ENCODE data around the gene DACT1. TPM values are rescaled to one million over a fixed set of nuclear protein-coding genes. Genes with fewer than 3 reads are reported as not detected.

Gene DACT1
- polyA plus RNA-seq, 1 donor = 33.3 TPM

DNA sequence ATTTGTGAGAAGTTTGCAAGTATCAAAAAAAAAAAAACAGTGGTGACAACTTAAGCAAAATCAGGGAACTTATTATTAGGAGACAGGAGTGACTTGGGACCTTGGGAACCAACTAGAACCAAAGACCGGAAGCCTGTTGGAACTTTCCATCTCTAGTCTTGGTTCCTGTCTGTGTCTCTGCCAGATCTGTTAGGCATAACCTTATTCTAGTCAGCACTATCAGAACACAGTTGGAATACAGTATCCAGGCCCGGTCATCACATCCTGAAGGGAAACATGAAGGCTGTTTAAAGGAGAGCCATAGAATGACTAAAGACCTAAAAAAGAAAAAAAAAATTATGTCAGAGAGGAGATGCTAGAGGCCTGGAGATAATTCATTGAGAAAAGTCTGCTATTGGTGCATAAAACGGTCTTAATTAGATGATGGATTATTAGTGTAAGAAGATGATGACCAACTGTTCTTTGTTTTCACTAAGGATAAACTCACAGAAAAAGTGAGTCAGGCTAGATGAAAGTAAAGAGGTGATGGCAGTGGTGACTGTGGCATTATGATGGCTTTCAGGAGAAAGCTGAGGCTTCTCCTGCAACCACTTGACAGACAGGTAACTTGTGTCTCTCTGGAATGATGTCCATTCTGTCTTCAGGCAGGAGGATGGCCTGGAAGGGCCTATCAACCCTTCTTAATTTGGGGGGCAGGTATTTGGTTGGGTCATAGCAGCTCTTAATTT is 28.2 kb downstream of the DACT1 start:
- DNase-seq = no peak

DNA sequence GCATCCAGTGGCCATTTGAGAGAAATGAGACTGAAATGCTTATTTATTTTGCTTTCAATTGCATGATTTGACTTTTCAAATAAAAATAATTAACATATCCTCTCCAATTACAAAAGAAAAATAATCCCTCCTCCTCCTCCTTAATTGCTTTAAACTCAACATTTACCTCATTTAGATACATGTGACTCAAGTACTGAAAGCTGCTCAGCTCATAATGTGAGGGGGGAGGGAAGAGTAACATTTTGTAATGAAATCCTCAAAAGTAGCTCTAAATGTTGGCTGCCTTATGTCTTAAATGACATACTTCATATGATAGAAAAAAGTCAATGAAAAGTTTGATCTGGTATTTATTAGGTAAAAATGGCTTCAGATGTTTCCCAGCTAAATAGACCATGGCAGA is 29.0 kb downstream of the DACT1 start:
- DNase-seq = no peak

DNA sequence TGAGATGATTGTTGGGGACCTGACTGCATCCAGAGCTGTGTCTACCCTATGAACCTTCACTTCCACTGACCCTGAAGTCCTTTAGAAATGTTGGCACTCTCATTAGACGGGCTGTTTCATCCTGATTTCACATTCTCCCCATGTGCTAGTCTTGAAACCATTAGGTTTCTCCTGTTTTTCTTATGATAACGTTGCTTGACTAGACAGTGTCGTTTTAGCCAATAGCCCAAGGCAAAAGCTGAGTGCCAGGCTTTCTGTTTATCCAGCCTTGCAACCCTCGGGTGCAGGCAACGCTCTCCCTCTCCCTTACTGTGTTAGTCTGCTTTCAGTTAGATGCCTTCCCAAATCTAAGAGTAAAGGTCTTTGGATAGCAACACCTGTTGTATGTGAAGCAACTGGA is 30.1 kb downstream of the DACT1 start:
- DNase-seq = no peak

DNA sequence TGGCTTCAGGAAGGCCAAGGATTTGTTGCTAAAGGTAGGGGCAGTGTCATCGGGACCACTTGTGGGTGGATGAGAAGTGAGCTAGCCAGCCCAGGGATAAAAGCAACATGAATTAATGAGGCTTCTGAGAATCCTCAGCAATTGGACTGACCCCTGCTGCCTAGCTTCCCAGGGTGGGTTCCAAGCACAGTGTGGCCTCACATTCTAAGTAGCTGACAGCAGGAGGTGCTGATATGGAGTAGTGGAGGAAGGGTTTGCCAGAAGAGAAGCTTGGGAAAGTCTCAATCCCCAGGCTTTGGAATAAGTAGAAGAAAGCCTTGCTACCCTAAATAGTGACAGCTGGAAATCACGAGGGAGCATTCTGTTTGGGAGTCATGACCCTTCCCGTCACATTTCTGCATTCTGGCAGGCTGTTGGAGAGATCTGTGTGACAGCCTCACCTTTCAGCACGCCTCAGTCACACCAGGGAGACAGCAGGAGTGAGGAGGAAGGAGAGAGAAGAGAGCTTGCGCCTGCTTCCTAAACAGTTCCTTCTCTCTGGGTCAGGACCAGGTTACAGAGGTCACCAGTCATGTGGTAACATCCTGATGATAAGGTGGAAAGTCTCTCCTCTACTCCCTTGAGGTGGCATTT is 31.2 kb downstream of the DACT1 start:
- no peak for DNase-seq

DNA sequence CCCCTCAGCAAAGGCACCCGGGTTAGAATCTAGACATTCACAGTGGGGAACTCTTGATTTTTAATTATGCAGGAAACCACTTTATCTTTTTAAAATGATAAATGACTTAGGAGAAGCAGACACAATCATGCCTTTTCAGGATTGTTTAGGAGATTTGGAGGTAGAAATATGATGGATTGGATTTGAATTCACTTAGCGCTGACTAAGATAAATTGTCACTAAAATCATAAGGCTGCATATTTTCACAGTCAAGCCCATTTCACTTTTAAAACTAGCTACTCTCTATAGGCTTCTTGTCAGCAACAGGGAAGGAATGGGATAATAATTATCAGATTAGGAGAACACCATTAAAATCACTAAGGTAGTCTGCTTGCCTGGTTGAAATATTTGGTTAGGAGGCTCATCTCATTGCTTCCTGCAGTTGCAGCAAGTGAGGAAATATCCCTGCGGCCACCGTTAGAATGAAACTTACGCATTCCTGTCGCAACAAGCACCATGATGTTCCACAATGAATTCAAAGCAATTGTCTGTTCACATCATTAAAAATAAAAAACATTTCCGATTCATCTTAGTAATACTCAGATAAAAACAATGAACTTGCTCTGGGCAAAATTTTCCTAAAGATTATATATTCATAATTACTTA is 31.9 kb downstream of the DACT1 start:
- DNase-seq = no peak

DNA sequence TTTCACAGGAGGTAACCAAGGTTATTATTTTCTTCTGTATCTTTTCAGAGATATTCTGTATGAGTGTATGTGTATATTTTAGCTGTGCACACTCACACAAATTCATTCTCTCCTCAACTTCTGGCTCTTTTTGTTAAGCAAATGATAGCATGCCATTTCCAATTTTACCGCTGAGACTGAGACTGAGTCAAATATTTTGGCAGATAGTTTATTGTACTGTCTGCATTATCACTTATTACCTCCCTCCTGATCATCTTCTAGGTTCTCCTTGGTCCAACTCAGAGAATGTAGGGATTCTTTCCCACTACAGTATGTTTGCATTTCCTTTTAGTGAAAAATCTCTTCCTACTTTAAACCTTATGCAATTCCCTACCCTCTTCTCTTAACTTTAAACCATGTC is 33.3 kb downstream of the DACT1 start:
- DNase-seq = no peak

DNA sequence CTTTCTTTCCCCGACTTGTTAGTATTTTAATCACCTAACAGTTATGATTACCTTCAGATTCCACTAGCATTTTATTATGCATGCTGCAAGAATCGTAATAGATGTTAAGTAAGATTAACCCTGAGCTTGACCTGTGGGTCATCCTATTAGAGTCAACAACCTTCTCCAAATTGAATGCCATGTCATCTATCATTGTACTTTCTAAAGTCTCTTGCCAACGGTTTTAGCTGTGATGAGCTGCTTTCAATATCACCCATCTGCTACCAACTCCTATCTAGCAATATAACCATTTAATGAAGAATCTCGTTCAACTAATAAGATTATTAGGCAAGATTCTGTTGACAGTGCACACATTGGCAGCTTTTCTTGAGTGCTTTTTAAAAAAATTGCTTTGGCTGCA is 33.7 kb downstream of the DACT1 start:
- DNase-seq = no peak

DNA sequence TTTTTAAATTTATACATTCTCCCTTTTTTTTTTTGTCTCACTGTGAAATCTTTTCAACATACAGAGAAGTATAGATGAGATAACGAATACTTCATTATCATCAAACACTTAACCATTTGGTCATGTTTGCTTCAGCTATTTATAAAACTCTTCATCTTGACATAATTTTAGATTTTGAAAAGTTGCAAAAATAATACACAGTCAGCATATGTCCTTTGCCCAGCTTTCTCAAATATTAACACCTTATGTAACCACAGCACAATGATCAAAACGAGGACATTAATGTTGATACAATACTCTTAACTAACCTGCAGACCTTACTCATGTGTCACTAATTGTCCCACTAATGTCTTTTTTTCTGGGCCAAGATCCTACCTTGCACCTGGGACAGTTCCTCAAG is 36.0 kb downstream of the DACT1 start:
- no peak for DNase-seq

DNA sequence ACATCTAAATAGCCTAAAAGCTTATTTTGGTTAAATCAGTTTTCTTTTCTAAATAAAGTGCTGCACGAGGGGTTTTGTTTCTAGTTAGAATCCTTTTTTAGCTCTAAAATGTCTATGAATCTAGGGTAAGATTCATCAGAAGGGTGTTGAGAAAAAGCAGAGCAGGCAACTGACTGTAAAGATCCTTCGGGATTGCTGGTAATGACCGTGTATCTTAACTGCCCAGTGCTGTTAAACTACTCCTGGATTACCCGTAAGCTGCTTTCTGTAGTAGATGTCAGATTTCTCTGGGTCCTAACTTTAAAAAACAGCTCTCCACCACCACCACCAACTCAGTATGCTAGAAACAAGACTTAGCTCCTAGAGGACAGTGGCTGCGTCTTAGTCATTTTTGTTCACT is 39.2 kb downstream of the DACT1 start:
- DNase-seq = no peak

DNA sequence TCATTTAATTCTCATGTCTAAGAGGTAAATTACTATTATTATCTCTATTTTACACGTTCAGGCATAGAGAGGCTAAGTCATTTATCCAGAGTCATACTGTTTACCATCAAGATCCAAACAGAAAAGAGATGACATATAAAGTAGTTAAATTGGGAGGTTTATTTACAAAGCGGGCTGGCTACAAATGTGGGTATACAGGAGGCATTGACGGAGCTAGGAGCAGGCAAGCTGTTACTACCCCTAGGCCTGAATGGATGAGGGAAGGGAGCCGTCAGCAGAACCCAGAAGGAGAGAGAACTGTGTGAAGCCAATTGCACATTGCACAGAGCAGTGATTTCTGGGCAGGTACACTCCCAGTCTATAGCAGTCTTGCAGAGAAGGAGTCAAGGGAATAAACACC is 39.8 kb downstream of the DACT1 start:
- no peak for DNase-seq

DNA sequence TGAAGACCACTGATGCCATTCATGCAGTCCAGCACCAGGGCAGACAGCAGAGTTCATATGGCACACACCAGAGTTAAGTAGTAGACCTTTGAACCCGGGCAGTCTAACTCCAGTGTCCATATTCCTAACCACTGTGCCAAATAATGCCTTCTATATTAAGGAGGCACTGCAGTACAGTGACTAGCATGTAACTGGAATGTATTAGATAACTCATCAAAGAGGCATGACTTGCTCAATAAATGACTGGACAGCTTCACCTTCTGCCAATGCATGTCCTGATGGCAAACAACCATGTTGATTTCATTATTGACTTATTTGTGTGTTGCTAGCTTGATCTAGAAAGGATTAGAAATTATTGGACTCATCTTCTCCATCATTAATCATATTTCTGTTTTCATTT is 40.2 kb downstream of the DACT1 start:
- DNase-seq = no peak

DNA sequence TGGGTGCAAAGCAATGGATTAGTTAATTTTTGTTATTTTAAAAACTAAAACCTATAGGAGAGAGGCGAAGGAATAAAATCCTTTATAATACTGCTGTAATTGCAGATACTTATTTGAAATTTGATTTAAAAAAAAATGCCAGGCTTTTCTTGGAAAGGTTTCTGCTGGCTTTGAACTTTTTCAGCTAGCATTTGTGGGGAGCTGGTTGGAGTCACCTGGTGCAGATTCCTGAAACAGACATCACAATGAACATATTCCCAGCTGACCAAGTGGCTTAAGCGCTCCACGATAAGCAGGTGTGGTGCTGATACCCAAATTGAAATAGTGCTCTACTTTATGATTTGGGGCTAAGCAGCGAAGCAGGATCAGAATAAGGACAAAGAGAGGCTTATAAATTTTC is 42.9 kb downstream of the DACT1 start:
- no peak for DNase-seq

DNA sequence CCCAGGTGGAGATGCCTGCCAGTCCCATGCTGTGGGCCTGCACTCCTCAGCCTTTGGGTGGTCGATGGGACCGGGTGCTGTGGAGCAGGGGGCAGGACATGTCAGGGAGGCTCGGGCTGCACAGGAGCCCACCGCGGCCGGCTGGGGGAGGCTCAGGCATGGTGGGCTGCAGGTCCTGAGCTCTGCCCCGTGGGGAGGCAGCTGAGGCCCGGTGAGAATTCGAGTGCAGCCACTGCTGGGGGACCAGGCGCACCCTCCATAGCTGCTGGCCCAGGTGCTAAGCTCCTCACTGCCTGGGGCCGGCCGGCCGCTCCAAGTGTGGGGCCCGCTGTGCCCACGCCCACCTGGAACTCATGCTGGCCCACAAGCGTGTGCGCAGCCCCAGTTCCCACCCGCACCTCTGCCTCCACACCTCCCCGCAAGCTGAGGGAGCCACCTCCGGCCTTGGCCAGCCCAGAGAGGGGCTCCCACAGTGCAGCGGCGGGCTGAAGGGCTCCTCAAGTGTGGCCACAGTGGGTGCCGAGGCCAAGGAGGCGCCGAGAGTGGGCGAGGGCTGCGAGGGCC is 49.6 kb downstream of the DACT1 start:
- DNase-seq = no peak

DNA sequence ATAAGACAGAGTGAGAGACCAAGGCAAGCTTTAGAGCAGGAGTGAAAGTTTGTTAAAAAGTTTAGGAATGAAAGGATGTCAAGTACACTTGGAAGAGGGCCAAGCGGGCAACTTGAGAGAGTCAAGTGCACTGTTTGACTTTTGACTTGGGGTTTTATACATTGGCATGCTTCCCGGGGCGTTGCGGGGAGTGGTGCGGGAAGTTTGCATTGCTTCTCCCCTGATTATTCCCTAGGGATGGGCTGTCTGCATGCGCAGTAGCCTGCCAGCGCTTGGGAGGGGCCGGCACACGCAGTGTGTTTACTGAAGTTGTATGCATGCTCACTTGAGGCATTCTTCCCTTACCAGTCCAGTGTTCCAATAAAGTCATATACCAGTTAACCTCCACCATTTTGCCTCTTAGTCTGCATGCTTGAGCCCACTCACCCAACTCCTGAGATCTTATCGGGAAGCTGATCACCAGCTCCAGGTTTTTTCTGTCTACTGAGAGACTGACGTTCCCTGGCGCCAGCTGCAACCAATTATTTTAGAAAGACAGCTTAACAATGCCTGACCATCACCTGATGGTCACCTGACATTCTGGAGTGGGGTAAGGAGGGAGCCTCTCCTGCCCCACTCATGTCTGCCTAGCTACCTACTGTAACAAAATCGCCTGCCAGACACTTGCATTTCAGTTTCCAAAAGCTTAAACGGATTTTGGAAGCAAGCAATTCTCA is 53.2 kb downstream of the DACT1 start:
- peak; percentile 53 for DNase-seq

DNA sequence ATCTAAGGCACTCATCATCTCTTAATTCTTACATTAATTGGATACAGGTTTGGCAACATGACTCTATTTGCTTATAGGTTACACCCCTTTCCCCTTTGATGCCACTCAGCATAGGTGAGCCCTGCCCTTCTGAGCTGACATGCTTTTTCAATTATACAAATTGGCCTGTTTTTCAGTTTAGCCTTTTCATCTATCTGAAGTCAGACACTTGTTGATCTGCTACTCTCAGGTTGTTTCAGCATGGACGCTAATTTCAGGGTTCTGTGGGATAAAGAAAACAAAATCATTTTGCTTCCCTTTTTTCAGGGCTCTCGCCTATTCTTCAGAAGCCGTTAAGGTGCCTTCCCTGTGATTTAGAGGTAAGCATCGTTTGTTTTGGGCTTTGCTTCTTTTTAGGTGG is 55.3 kb downstream of the DACT1 start:
- no peak for DNase-seq

DNA sequence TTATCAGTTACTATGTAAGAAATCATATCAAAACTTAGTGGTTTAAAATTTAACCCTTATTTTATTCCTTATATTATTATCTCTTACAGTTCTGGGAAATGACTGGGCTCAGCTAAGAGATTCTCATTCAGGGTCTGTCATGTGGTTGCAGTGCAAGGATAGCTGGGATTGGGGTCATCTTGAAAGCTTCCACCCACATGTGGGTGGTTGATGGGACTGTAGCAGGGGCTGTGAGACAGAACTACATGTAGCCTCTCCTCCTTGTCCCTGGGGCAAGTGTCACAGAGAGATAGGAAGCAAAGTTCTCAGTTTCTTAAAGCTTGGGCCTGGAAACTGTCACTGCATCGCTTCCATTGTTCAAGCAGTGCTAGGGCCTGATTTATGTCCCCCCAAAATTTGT is 57.8 kb downstream of the DACT1 start:
- DNase-seq = no peak

DNA sequence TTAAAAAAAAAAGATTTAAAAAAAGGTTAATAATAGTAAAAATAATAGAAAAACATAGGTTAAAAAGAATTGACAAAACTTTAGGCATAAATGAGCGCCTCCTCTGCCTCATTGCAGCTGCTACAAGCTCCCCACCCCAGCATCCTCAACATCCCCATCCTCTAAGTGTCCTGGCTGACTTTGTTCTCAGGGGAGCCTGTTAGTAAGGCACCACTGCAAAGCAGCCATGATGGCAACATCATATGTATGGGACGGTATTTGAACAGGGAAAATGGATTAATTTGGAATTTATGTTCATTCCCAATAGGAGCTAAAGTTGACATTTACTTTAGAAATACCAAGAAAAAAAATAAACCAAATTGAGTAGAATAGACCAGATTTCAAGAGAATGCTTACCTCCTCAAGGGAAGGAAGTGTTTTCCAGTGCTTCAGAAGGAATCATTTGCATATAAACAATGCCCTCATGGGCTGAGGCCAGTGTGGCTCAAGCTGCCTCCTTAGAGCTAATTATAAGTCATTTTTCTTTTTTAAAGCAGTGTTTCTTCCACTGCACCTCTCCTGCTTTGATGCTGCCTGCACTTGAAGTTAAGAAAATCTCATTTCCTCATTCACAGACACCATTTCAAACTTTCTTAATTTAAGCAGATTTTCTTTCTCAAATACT is 59.6 kb downstream of the DACT1 start:
- DNase-seq = no peak

Other genes with a start within 250 kb of the DACT1 start
- 2.5 TPM for gene TOMM20L, start 242.0 kb upstream of the DACT1 start, polyA plus RNA-seq (ENCODE audit: insufficient read length)
- gene TIMM9, start 210.4 kb upstream of the DACT1 start, polyA plus RNA-seq (ENCODE audit: insufficient read length) = 78.1 TPM
- gene KIAA0586, start 210.2 kb upstream of the DACT1 start, polyA plus RNA-seq (ENCODE audit: insufficient read length) = 31.2 TPM